Hepatocyte (in vitro differentiated cells): ENCODE results near the gene CPEB4. TPM values are rescaled to one million over a fixed set of nuclear protein-coding genes. Genes with fewer than 3 reads are reported as not detected.

ENCODE experiments used
- DNase-seq: peaks from one replicate; pipeline ENCODE4 v3.0.0-alpha.2; 2016; ENCODE audit warnings: low spot score
- H2AFZ ChIP-seq: fragments of 200-600 bp; sonication (generic); 2 replicates; pipeline ENCODE4 v1.6.0; 2016; ENCODE audit warnings: antibody characterized with exemption, mild to moderate bottlenecking
- H3K27ac ChIP-seq: fragments of 200-600 bp; sonication (generic); 2 replicates; pipeline ENCODE4 v1.5.1; 2016; ENCODE audit warnings: mild to moderate bottlenecking
- H3K27me3 ChIP-seq: fragments of 200-600 bp; sonication (generic); 2 replicates; pipeline ENCODE4 v1.6.1; 2016
- H3K36me3 ChIP-seq: fragments of 200-600 bp; sonication (generic); replicated peaks from 2 replicates; pipeline ENCODE4 v1.5.1; 2016; ENCODE audit warnings: low read depth; ENCODE audit not compliant: insufficient read depth
- H3K4me1 ChIP-seq: fragments of 200-600 bp; sonication (generic); 2 replicates; pipeline ENCODE4 v1.5.1; 2016; ENCODE audit warnings: mild to moderate bottlenecking, moderate library complexity; ENCODE audit not compliant: insufficient read depth
- H3K4me2 ChIP-seq: fragments of 200-600 bp; sonication (generic); 2 replicates; pipeline ENCODE4 v1.6.0; 2016
- H3K4me3 ChIP-seq: fragments of 200-600 bp; sonication (generic); 2 replicates; pipeline ENCODE4 v1.5.1; 2016; ENCODE audit warnings: mild to moderate bottlenecking
- H3K79me2 ChIP-seq: fragments of 200-600 bp; sonication (generic); 2 replicates; pipeline ENCODE4 v1.6.0; 2017; ENCODE audit warnings: mild to moderate bottlenecking
- H3K9me2 ChIP-seq: fragments of 200-600 bp; sonication (generic); replicated peaks from 2 replicates; pipeline ENCODE4 v1.6.0; 2017; ENCODE audit warnings: mild to moderate bottlenecking; ENCODE audit not compliant: insufficient read depth
- H3K9me3 ChIP-seq: fragments of 200-600 bp; sonication (generic); 2 replicates; pipeline ENCODE4 v1.5.1; 2016; ENCODE audit warnings: low read depth, mild to moderate bottlenecking
- H4K20me1 ChIP-seq: fragments of 200-600 bp; sonication (generic); 2 replicates; pipeline ENCODE4 v1.6.0; 2016; ENCODE audit warnings: mild to moderate bottlenecking; ENCODE audit not compliant: insufficient read depth, poor library complexity, severe bottlenecking
- CTCF ChIP-seq: fragments of 200-600 bp; sonication (generic); IDR thresholded peaks from 2 replicates; pipeline ENCODE4 v1.5.1; 2016; ENCODE audit warnings: antibody characterized with exemption, mild to moderate bottlenecking; ENCODE audit not compliant: poor library complexity
- EZH2 ChIP-seq: fragments of 200-600 bp; sonication (generic); IDR thresholded peaks from 2 replicates; pipeline ENCODE4 v1.6.1; 2016; ENCODE audit warnings: antibody characterized with exemption, mild to moderate bottlenecking, borderline replicate concordance
- EZH2phosphoT487 ChIP-seq: fragments of 200-600 bp; sonication (generic); IDR thresholded peaks from one replicate; pipeline ENCODE4 v1.6.1; 2018; ENCODE audit warnings: antibody characterized with exemption, mild to moderate bottlenecking, low read depth, moderate library complexity; ENCODE audit not compliant: unreplicated experiment, severe bottlenecking
- WGBS: methylation state at CpG from one replicate; pipeline ENCODE4 v1.1.6; 2016; ENCODE audit warnings: low lambda C conversion rate; ENCODE audit errors: missing lambda C conversion rate; 5-methylcytosine and 5-hydroxymethylcytosine counted together
- polyA plus RNA-seq: library from polyadenylated mRNA; unstranded; fragments of >200 nt; fragmentation: Nextera tagmentation; extraction: Ambion mirVana; gene quantifications from 2 replicates; pipeline ENCODE4 v1.2.1, GENCODE V29; 2016
- total RNA-seq: library from RNA; depleted of rRNA; stranded (reverse); fragments of >200 nt; gene quantifications from 2 replicates; pipeline ENCODE4 v1.2.3, GENCODE V29; 2014

CPEB4 gene
- total and polyA plus RNA-seq, 2 experiments from 2014 or later, result 13.3 to 49.2 TPM

GRCh38 chr5:173917788-173918786, 29.9 kb downstream of the CPEB4 start:
- peak overlapping the region; percentile 40 for H2AFZ ChIP-seq
- no peaks in the 10 kb centered on the region for H3K9me3 ChIP-seq
- H3K27me3 ChIP-seq, result no peaks in the 10 kb centered on the region
- DNase-seq, result peak; percentile 78
- H3K4me1 ChIP-seq, result peaks cover 19% of the 10 kb centered on the region
- WGBS, result 12% methylated on average over 19 of the region's 19 CpGs
- H3K9me2 ChIP-seq, result no peaks in the 10 kb centered on the region
- peaks cover 41% of the 10 kb centered on the region for H3K79me2 ChIP-seq
- no peaks in the 10 kb centered on the region for H4K20me1 ChIP-seq
- TF ChIP-seq CTCF (no peak), EZH2 (no peak), EZH2phosphoT487 (no peak)
- H3K36me3 ChIP-seq, result no peaks in the 10 kb centered on the region
- peak overlapping the region; percentile 76 for H3K4me2 ChIP-seq
- H3K27ac ChIP-seq, result peak overlapping the region; percentile 94
- peak overlapping the region; percentile 26 for H3K4me3 ChIP-seq

- peak overlapping the region; percentile 76 for H3K4me2 ChIP-seq
- peak overlapping the region; percentile 94 for H3K27ac ChIP-seq
- H3K79me2 ChIP-seq, result peaks cover 52% of the 10 kb centered on the region
These were observed 31.3 kb downstream of the CPEB4 start for GRCh38 chr5:173919443-173919842.

GRCh38 chr5:173920024-173920753, 32.0 kb downstream of the CPEB4 start:
- Histone ChIP-seq H3K79me2 (peaks cover 58% of the 10 kb centered on the region), H3K4me3 (no peak overlapping the region), H3K9me3 (no peaks in the 10 kb centered on the region), H3K9me2 (no peaks in the 10 kb centered on the region), H2AFZ (no peak overlapping the region), H3K27ac (peak overlapping the region; percentile 94), H4K20me1 (peaks cover 7% of the 10 kb centered on the region), H3K27me3 (no peaks in the 10 kb centered on the region), H3K4me1 (peaks cover 28% of the 10 kb centered on the region), H3K4me2 (peak overlapping the region; percentile 76), H3K36me3 (no peaks in the 10 kb centered on the region)
- WGBS, result 96% methylated on average over 3 of the region's 3 CpGs
- no peak for DNase-seq
- no peak for TF ChIP-seq EZH2

More at GRCh38 chr5:173919443-173919842, 31.3 kb downstream of the CPEB4 start:
- peak; percentile 15 for DNase-seq
- H4K20me1 ChIP-seq, result peaks cover 7% of the 10 kb centered on the region
- 44% methylated on average over 2 of the region's 2 CpGs for WGBS
- TF ChIP-seq CTCF (no peak), EZH2 (no peak), EZH2phosphoT487 (no peak)
- H3K4me1 ChIP-seq, result peaks cover 28% of the 10 kb centered on the region
- H3K27me3 ChIP-seq, result no peaks in the 10 kb centered on the region
- no peaks in the 10 kb centered on the region for H3K9me3 ChIP-seq
- no peak overlapping the region for H3K4me3 ChIP-seq
- no peak overlapping the region for H2AFZ ChIP-seq
- no peaks in the 10 kb centered on the region for H3K36me3 ChIP-seq
- H3K9me2 ChIP-seq, result no peaks in the 10 kb centered on the region
